Measurements from ENCODE around the gene ZDHHC14.

The ZDHHC14 gene

DNA sequence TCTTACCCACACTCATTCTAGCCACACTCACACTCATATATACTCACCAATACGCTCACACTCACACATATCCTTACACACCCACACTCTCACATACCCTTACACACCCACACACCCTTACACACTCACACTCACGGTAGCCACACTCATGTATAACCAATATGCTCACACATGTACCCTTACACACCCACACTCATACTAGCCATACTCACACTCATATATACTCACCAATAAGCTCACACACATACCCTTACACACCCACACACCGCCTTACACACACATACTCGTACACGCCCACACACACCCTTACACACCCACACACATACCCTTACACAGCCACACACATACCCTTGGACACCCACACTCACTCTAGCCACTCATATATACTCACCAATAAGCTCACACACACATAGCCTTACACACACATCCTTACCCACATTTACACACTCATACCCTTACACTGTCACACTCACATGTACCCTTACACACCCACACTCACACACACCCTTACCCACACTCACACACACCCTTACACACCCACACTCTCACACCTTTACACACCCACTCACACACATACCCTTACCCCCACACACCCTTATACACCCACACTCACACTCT, 249.6 kb downstream of the ZDHHC14 start:
- ChIA-PET POLR2A (ENCODE audit: low non-redundant PET) (no interaction called here), CTCF (interaction anchor here (0.7 kb wide), 1 partner anchor 1247 kb away, joined by 4 read pairs; no protein-coding TSS in a partner anchor)
- no peak overlapping the region for H3K27ac ChIP-seq
- TF ChIP-seq, protein P1, sequence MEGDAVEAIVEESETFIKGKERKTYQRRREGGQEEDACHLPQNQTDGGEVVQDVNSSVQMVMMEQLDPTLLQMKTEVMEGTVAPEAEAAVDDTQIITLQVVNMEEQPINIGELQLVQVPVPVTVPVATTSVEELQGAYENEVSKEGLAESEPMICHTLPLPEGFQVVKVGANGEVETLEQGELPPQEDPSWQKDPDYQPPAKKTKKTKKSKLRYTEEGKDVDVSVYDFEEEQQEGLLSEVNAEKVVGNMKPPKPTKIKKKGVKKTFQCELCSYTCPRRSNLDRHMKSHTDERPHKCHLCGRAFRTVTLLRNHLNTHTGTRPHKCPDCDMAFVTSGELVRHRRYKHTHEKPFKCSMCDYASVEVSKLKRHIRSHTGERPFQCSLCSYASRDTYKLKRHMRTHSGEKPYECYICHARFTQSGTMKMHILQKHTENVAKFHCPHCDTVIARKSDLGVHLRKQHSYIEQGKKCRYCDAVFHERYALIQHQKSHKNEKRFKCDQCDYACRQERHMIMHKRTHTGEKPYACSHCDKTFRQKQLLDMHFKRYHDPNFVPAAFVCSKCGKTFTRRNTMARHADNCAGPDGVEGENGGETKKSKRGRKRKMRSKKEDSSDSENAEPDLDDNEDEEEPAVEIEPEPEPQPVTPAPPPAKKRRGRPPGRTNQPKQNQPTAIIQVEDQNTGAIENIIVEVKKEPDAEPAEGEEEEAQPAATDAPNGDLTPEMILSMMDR (conservative IDR thresholded peaks at IDR 0.05; ENCODE audit: low read depth) = no peak
- DNase-seq (ENCODE audit: low spot score) = no peak

DNA sequence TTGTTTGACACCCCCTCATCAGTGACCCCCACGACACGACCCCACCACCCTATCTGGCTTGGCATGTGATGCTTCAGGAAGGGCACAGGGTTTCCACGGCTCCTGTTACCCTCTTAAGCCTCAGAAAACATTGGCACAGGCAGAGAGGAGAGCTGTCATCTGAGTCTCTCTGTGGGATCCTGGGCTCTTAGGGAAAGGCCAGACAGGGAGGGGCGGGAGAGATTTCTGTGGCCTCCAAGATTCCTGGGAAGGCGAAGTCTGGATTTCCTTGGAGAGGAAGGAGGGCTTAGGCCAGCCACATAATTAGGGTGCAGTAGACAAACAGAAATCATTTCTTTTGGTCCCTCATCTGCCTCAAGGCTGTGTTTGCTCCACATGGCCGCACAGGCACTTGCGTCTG, 250.4 kb downstream of the ZDHHC14 start:
- ChIA-PET POLR2A (ENCODE audit: low non-redundant PET) (no interaction called here), CTCF (interaction anchor here (0.6 to 0.7 kb wide), 2 partner anchors 37 to 1248 kb away, joined by 4 to 7 read pairs; no protein-coding TSS in a partner anchor)
- no peak overlapping the region for H3K27ac ChIP-seq
- no peak for DNase-seq (ENCODE audit: low spot score)
- TF ChIP-seq, protein P1 (conservative IDR thresholded peaks at IDR 0.05; ENCODE audit: low read depth) = no peak

DNA sequence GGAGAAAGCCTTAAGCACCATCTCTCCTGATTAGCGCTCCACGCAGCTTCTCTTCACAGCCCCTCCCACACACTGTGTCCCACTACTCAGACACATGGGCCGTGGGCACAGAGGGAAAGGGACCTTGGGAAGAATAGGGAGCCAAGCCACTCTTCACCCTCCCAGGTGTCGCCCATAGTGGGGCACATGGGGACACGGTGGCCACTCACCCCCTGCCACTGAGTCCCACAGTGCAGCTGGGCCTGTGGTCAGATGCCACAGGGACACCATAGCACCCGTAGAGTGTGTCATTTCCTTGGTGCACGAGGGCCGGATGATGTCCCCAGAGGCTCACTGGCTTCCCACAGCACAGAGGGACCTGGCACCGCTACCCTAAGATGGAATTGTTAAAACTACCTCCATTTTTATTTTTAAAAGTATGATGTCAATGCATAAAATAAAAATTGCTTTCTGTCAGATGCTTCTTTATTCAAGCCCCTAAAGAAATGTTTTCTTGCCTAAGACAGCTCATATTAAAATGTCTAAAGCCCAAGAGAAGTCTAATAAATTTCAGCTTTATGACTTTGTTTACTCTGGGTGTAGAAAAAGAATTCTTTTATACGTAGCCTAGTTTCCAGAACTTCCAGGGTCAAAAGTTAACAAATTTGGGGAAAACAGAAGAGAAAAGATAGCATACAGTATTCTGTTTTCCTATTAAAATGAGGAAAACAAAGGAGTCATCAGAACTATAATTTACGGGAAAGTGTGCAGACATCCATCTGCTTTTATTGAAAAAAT, 251.0 kb downstream of the ZDHHC14 start:
- H3K27ac ChIP-seq = no peak overlapping the region
- DNase-seq (ENCODE audit: low spot score) = no peak
- CTCF ChIA-PET = interaction anchor here (0.6 kb wide), 1 partner anchor 37 kb away, joined by 7 read pairs; no protein-coding TSS in a partner anchor
- TF ChIP-seq, protein P1 (conservative IDR thresholded peaks at IDR 0.05; ENCODE audit: low read depth) = no peak
- POLR2A ChIA-PET (ENCODE audit: low non-redundant PET) = no interaction called here

DNA sequence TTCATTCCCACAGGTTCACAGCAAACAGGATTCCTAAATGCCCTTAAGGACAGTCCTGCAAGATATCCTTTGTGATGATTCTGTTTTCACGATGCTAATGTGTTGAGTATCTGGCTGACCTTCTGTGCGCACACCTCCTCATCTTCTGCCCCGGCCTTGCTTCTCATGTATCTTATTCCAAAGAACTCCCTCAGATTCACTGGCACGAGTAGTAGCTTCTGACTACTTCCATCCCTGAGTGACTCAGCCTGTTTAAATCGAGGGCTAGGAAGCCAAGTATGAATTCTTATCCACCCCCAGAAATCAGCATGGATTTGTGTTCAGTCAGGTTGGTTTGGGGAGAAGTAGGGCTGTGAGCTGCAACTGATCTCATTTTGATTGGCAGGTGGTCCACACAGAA, 251.8 kb downstream of the ZDHHC14 start:
- TF ChIP-seq, protein P1 (conservative IDR thresholded peaks at IDR 0.05; ENCODE audit: low read depth) = no peak
- ChIA-PET CTCF (no interaction called here), POLR2A (ENCODE audit: low non-redundant PET) (no interaction called here)
- no peak overlapping the region for H3K27ac ChIP-seq
- DNase-seq (ENCODE audit: low spot score) = no peak

DNA sequence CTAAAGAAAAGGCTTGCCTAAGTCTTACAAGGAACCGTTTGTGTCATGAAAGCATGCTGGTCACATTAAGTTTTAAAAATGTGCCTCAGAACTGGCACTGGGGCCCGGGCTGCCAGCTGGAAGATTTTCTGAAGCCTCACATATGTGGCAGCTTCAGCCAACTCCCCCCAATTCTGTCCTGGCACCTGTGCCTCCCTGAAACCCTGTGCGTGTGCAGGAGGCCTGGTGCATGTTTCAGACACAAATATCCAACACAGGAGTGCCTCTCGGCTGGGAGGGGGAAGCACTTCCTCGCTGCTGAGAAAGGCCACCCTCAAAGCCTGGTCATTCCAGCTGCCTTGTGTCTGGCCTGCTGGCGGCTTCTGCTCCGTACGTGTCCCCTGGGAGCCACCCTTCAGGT, 253.6 kb downstream of the ZDHHC14 start:
- no peak for DNase-seq (ENCODE audit: low spot score)
- CTCF ChIA-PET = interaction anchor here (0.9 kb wide), 1 partner anchor 242 kb away, joined by 3 read pairs; no protein-coding TSS in a partner anchor
- POLR2A ChIA-PET (ENCODE audit: low non-redundant PET) = no interaction called here
- TF ChIP-seq, protein P1 (conservative IDR thresholded peaks at IDR 0.05; ENCODE audit: low read depth) = no peak
- H3K27ac ChIP-seq = no peak overlapping the region

DNA sequence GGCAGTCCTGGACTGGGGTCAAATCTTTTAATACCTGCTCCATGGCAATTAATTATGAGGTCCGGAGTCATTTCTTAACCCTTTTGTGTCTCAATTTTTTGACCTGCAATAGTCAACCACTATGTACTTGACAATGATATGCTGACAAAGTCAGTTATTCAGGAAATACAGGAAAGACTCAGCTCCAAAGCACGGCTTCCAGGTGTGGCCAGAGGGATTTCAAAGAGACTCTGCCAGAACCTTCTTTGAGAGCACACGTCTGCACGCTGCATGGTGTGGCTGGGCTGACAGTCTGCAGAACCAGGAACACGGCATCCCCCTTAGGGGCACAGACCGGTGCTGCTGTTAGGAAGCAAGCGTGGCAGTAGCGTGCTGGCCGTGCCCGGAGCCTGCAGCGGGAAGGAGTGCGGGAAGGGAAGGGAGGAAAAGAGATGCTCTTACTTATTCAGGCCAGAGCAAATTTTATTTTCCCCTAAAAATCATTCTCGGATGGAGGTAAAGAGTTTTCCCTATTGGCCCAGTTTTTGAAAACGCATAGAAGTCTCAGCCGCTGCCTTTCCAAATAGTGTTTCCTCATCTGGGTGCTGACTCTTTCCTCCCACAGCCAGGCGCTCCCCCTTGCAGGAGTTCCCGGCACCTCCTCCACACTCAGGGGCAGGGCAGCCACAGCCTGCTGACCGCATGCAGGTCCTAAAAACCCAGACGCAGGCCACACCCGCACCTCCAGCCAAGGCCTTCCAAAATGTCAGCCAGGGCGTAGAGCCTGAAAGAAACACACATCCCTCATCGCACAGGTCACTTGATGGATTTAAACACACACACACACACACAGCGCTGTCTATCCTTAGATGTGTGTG, 254.6 kb downstream of the ZDHHC14 start:
- ChIA-PET CTCF (no interaction called here), POLR2A (ENCODE audit: low non-redundant PET) (no interaction called here)
- no peak overlapping the region for H3K27ac ChIP-seq
- DNase-seq (ENCODE audit: low spot score) = no peak
- TF ChIP-seq, protein P1 (conservative IDR thresholded peaks at IDR 0.05; ENCODE audit: low read depth) = no peak

All from RWPE1 (cell line).